Suprapubic skin (tissue), 4 donors: ENCODE results near the gene ADAMTS15.

Source experiments
- CTCF ChIP-seq, 2 donors: fragments of 200-600 bp in 1 of 2; fragments of 450-650 bp in 1 of 2; sonication (generic) in 1 of 2; IDR thresholded peaks; one replicate each; pipeline ENCODE4 v1.5.1; 2016 to 2019; ENCODE audit warnings: antibody characterized with exemption in 2 of 2, mild to moderate bottlenecking in 1 of 2, moderate library complexity in 1 of 2
- EP300 ChIP-seq: sonication (generic); formaldehyde crosslinking; IDR thresholded peaks from one replicate; pipeline ENCODE4 v1.6.1; 2017; ENCODE audit warnings: antibody characterized with exemption
- POLR2A ChIP-seq, 2 donors: fragments of 450-650 bp; IDR thresholded peaks; one replicate each; pipeline ENCODE4 v1.6.1; 2017; ENCODE audit warnings: antibody characterized with exemption in 2 of 2, mild to moderate bottlenecking in 2 of 2, moderate library complexity in 2 of 2
- POLR2AphosphoS5 ChIP-seq, 3 donors: sonication (generic); formaldehyde crosslinking; IDR thresholded peaks; one replicate each; pipeline ENCODE4 v1.6.1; 2017; ENCODE audit warnings: antibody characterized with exemption in 3 of 3

DNA sequence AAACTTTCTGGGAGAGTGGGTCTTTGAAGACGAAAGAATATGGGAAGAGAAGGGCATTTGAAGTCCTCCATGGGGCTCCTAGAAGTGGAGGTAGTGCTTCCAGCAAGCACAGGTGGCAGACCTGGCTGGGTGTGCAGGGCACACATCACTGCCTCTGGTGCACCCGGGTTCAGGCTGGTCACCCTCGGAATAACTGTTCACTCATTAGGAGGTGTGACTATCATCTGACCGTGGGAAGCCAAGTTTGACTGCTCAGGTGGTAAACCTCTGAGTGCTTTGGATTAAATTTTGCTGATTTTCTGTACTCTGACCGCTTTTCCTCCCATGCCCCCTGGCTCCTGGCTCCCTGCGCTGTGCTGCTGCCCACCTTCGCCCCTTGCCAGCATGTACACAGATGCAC is 11.1 kb downstream of the ADAMTS15 start:
- TF ChIP-seq CTCF (IDR thresholded peaks at IDR 0.05) (no peak), EP300 (no peak), POLR2AphosphoS5 (IDR thresholded peaks at IDR 0.05) (no peak), POLR2A (IDR thresholded peaks at IDR 0.05) (no peak)
